Astrocyte of the hippocampus (primary cell): ENCODE data around the gene SLC4A5.
A peak's percentile ranks its signal among the peaks of the same experiment; 100 is the strongest.
"Not testable (repeated sequence)": the region's sequence is repeated elsewhere in the genome, so short reads cannot be mapped to it uniquely, and the experiment has no call there.

ENCODE experiments used
- DNase-seq: peaks from one replicate; pipeline ENCODE4 v3.0.0; 2011; ENCODE audit warnings: low read depth, low spot score

Gene SLC4A5

DNA sequence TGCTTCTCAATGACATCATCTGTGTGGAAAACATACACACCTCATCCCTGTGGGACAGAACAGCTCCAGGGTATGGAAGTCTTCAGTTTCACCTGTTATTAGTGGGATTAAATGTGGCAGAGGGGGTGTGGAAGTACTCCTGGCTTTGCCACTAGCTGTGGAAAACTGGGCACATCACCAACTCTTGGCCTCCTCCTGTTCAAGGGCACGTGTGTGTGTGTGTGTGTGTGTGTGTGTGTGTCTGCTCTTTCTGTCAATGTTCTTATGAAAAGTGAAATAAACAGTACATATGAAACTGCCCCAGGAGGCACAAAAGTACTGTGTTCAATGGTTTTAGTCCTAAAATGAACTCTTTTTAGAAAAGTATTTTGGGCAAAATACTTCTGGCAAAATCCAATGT is 78.9 kb downstream of the SLC4A5 start:
- no peak for DNase-seq

DNA sequence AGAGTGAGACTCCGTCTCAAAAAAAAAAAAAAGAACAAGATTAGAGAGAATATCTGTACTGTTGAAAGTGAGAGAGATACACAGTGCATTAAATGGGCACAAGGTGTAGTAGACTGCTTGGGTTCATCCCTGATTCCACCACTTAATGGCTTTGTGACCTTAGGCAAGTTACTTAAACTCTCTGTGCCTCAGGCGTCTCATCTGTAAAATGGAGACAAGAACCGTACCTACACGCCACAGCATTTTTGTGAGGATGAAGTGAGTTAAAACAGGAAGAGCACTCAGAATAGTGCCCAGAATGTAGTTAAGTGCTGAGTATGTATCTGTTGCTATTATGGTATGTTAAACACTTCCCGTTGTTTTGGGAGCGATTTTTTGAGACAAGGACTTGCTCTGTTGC is 80.5 kb downstream of the SLC4A5 start:
- no peak for DNase-seq

DNA sequence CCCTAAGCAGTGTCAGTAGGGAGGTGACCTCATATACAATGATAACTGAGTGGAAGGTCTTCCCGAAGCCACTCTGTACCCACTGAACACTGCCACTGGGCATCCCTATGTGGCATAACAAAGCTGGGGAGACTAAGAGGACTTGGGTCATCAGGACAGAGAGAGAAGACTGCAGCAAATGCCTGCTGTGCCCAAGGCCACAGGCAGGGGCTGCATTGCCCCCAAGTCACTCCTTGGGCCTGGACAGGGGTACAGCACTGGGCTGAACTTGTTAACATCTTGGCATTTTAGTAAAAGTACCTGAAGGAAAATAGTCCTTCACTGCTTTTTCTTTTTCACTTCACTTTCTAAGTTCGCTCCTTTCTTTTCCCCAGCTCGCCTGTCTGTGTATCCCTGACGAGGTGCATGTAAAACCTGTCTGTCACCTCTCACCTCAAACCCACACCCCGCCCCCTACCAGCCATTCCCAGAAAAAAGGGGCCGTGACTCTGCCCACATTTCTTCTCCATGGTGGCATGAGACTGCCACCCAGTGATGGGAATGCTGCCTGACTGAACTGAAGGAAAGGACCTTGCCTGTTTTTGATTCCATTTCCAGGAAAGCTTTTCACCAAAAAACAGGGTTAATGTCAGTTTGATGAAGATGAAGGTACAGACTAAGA is 81.9 kb downstream of the SLC4A5 start:
- peak; percentile 68 for DNase-seq

DNA sequence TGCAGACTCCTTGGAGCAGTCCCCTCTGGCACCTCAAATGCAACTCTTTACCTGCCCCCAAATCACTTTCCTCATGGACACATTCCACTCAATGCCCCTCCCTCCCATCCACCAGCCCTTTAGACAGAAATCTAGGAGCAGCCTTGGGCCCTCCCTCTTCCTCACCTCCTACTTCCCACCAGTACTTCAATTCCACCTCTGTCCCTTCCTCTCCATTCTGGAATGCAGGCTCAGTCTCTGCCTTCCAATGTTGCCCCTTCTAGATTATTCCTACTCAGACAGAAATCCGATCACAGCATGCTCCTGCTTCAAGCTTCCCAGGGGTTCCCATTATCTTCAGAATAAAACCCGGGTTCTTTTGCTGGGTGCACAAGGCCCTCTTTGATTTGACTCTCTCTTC is 82.7 kb downstream of the SLC4A5 start:
- DNase-seq: no peak

DNA sequence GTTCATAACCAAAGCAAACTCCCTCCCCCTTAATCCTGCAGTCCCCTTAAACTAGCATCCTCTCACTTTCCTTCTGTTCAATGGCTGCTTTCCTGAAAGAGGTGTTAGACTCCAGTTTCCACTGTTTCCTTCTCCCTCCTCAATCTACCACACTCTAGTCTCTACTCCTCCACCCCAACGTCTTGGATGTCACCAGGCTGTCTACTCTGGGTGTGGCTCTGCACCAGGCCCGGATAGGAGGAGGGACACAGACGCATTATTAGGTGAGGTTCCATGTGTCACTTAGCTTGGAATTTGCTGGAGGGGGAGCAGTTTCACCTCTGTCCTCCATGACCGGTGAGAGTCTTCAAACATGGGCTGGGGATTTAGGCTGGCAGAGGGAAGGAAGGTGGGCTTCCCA is 83.5 kb downstream of the SLC4A5 start:
- DNase-seq: no peak

DNA sequence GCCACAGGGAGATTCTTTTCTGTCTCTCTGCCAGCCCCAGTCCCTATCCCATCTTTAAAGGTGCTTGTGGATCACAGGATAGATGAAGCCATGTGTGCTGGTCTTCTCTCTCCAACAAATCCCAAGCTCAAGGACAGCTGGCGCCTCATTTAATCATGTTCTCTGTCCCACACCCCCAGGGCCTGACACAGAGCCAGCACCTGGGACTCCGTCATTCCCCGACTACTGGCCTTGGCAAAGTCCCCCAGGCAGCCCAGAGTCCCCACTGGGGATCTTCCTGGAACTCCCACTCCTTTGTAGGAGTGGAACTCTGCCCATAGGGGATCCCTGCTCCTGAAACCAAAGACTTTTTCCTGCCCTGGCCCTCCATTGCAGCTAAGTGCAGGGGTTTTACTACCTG is 84.0 kb downstream of the SLC4A5 start:
- DNase-seq: no peak

DNA sequence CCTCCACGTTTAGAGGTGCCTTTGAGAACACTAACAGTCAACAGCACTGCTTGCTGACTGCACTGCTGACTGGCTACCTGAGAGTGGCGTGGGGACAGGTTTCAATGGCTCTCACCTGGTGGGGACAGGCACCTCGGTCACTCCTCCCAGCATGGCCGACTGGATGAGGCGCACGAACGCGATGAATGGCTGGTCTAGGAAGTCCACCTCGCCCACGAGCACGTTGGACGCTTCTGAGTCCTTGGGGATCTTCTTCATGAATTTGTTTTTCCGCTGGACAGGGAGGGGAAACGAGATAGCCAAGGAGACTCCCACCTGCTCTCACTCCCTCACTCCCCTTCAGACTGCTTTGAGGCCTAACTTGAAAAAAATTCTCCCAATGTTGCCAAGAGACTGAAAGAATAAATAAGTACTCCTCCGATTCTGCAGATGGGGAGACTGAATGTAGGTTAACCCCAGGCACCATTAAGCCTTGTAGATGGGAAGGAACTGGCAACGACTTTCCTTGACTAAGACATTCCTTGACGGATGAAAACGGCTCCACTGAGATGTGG is 87.5 kb downstream of the SLC4A5 start:
- DNase-seq: no peak

DNA sequence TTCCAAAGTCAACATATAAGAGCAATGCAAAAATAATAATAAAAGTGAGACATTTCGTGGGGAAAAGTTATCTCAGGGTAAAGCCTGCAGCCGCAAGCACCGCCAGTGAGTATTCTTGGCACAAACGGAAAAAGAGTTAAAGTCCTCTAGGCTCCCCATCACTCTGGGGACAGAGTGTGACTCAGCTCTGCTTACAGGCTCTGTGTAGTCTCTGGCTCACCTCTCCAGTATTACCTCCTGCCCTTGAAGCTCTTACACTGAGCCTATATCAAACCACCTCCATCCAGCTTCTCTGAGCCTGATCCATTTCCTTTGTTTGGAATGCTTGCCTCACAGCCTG is 89.3 kb downstream of the SLC4A5 start:
- peak; percentile 7 for DNase-seq

DNA sequence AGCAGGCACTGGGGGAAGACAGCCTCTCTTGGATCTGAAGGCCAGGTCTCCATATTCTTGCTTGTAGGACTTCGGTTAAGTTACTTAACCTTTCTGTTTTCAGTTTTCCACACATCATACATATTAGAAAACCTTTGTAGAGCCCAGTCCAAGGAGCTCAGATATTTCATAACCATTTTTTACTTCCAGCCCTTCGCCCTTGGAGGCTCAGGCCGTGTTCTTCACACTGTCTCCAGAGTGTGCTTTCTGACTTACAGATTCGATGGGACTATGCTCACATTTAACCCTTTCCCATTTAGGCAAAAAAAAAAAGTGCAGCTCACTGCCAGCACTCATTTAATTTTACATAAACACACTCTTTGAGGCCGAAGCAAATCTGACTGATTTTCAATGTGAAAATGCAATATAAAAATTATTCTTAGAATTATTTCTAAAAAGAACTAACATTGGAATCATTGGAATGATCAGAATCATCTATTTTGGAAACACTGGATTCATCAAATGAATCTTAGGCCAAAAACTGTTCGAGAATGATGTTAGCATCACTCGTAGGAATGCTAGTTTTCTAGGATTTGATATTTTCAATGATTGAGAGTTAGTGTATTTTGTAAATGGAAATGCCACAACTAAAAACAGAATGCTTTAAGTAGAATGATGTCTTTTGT is 89.8 kb downstream of the SLC4A5 start:
- DNase-seq: no peak

DNA sequence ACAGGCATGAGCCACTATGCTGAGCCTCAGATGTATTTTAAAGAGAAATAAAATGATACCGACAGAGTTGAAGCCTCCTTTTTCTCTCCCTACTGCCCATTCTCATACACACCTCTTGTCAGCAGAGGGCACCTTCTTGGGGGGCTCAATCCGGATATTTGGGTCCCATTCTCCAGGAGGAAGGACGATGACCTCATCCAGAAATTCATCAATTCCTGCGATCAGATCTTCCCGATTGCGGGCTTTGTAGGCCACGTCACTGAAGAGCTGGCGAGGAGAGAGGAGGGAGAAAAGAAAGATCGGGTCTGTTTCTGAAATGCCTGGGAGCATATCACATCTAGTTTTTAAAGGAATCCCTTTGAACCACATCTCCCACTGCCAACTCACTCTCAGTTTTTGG is 90.4 kb downstream of the SLC4A5 start:
- no peak for DNase-seq

DNA sequence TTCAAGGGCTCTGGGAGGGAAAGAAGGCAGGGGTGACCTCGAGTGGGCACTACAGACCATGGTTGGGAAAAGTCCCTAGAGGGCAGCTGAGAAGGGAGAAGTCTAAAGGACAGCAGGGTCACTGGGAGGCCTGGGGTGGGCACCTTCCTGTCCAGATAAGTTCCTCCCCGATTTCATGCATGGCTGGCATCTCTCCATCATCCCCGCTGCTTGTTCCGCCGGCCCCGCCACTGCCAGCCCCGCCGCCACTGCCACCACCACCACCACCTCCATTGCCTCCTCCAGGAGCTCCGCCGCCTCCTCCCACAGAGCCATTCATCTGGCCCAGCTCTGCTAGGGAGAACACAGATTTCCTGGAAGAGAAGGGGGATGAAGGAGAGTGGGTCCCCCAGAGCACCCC is 91.2 kb downstream of the SLC4A5 start:
- DNase-seq: no peak

DNA sequence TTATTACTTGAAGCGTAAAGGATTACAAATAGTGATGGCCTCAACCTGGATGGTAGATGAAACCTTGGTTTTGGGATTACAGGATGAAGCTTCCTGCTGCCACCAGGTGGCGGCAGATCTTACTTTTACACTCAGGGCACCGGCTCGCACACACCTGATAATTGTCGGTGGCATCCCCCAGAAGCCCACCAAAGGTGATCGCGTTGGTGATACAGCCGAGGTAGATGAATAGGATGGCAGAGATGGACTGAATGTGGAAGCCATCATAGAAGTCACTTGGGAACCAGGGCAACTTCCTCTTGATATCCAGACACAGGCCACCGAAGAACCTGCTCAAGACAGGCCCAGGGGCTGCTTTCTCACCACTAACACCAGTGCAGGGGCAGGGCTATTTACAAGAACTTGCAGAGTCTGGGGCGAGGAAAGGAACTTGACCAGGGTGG is 93.0 kb downstream of the SLC4A5 start:
- DNase-seq: peak; percentile 66

DNA sequence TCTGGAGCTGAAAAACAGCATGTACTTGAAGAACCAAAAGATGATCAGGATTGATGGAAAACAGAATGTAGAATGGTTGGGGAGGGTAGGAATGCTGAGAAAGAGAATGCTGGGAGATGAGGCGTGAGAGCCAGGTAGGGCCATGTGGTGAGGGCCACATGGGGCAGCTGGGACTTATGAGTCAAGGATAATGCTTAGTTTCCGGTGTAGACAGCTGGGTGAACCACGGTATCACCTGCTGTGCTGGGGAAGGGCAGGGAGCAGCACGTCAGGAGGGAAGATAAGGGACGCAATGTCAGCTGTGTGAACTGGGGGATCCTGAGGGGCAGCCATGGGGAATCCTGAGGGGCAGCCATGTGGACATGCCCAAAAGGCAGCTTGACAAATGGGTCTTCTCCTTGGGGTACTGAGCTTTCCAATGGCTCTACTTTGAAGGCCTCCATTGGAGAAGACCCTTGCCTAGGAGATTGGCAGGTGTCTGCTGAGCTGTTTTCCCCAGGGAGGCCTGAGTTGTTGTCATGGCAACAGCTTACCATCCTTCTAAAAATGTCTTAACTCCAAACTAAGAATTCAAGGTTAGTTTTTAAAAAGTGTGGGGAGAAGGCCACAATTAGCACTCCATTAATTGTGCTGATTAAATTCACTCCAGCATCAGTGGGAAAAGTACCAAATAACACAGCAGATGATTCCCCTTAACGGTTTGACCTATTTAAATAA is 93.7 kb downstream of the SLC4A5 start:
- no peak for DNase-seq

DNA sequence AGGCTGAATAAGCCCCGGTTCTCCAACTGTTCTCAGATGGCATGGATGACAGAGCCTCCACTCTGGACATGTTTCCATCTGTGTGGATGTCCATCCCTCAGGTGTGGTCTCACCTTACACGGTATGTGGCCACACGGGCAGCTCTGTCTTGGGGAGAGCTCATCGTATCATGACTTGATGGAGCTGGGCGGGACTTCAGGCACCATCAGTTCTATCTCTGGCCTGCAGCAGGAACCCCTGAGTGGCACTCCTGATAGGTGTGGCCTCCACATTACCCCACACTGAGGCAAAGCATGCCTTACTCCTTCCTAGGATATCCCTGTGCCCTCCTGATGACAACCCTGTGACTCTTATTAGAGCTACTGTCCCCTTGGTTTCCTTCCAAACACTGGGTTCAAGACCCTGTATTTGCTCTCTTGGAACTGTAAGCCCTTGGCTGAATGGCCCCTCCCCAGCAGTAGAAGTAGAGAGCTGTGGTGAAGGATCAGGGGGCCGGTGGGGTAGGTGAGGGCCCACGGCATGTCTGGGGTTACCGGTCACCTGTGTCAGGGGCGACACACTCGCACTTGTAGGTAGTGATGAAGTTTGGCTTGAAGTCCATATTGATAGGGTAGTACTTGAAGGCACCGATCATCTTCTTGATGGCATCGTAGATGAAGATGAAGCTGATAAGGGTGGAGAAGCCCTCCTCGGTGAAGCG is 96.6 kb downstream of the SLC4A5 start:
- no peak for DNase-seq

DNA sequence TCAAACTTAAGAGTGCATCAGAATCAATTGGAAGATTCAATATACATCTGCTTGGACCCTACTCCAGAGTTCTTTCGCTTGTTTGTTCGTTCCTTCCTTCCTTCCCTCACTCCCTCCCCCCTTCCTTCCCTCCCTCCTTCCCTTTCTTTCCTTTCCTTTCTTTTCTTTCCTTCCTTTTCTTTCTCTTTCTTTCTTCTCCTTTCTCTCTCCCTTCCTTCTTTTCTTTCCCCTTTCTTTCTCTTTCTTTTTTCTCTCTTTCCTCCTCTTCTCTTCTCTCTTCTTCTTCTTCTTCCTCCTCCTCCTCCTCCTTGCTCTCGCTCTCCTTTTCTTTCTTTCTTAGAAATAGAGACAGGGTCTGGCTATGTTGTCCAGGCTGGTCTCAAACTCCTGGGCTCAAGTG is 98.9 kb downstream of the SLC4A5 start:
- DNase-seq: no peak

DNA sequence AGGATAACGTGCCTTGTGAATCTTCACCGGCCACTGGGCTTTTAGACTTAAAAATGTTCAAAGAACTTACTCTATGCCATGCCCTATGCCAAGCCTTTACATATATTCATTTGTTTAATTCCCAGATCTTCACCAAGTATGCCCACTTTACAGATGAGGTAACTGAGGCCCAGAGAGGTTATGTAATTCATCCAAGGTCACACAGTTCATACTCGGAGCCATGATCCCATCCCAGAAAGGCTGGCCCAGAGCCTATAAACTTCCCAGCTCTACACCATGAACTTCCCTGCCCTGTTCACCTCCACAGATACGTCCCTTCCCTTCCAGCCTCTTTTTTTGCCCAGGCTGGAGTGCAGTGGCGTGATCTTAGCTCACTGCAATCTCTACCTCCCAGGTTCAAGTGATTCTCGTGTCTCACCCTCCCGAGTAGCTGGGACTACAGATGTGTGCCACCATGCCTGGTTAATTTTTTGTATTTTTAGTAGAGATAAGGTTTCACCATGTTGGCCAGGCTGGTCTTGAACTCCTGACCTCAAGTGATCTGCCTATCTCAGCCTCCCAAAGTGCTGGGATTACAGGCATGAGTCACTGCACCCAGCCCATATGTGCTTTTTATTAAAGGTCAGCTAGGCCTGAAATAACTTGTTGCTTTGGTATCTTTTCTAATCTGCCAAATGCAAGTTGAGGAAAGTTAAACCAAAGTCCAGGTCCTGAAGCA is 100.7 kb downstream of the SLC4A5 start:
- DNase-seq: no peak

DNA sequence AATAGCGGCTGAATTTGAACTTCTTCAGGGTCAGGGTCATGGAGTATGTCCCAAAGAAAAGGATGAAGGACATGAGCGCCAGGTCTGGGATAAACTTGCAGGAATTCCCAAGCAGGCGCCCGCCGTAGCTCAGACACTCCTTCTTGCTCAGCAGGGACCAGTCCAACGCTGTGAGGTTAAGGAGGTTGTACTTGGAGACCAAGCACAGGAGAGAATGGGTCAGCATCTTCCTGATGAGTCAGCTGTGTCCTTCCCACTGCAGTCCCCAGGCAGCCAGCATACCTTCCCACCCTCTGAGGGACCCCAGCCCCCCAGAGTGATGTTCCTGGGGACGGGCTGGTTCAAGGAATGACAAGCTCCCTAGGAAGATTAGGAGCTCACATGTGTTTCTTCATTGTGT is 103.9 kb downstream of the SLC4A5 start:
- DNase-seq: no peak

DNA sequence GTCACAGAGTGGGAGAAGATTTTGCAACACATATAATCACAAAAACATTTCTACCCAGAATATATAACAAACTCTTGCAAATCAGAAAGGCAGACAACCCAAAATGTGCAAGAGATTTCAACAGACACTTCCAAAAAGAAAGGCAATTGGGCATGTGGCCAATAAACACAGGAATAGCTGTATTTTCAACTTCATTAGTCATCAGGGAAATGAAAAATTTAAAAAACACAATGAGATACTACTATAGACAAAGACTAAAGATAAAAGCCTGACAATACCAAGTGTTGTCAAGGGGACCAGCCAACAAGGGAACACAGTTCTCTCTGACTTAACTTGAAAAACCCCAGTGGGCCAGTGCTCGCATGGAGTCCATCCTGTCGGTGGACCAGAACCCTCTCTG is 104.3 kb downstream of the SLC4A5 start:
- DNase-seq: no peak

DNA sequence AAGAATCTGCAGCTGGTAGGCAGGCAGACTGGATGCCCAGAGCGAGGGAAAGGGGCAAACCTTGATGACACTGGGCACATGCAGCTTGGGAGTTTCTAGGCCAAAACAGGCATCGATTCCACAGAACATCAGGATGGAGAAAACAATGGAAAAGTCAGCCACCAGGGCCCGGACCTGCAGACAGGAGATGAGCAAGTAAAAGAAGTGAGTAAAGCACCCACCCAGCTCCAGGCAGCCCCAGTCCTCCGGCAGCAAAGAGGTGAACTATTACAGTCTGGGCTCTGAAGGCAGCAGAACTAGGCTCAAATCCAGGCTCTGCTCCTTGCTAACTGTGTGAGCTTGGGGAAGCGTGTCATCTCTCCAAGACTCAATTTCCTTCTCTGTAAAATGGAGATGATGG is 108.2 kb downstream of the SLC4A5 start:
- no peak for DNase-seq

DNA sequence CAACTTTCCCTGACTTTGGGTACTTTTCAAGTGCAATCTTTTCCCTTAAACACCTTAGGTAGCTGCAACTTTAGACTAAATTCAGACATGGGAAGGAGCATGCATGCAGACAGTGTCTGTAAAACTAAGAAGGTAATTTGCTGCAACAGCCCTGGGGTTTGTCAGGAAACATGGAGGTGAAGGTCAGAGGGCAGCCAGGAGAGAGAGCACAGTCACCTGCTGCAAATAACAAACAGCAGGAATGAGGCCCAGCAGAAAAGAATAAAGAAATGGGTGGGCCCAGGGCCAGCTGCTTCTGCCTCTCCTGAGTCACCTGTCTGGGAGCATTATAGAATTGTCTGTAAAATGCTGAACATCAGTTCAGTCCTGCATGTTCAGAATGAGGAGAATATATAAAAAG is 109.6 kb downstream of the SLC4A5 start:
- no peak for DNase-seq

DNA sequence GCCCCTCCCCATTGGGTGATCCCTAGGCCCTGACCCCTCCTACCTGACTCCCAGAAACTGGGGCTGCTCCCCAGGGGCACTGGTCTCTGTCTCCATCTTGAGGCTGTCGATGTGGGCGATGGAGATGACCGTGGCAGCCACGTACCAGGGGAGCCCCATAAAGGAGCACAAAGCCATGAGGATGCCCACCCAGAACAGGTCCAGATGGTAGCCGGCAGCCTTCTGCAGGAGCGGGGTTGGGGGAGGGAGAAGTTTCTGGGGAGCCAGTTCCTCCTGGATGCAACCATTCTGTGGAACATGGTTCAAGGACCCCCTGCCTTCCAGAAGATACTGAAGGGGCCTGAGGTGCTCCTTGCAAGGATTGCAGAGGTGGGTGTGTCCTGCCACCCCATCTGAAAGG is 110.8 kb downstream of the SLC4A5 start:
- DNase-seq: no peak

DNA sequence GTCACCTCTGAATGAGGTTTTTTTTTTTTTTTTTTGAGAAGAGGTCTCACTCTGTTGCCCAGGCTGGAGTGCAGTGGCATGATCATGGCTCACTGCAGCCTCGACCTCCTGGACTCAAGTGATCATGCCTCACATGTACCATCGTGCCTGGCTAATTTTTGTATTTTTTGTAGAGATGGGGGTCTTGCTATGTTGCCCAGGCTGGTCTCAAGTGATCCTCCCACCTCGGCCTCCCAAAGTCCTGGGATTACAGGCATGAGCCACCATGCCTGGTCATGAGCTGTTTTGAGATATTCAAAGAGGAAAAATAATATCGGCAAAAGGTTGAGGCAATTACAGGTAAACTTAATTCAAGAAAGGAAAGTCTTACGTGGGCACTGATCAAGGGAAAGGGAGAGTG is 113.4 kb downstream of the SLC4A5 start:
- not testable (repeated sequence) for DNase-seq
